GM12864 (cell line): ENCODE measurements around the gene TXNIP.

Experiments used
- DNase-seq: peaks from one replicate; pipeline ENCODE4 v3.0.0-alpha.2; 2011; ENCODE audit warnings: low read depth
- H3K4me3 ChIP-seq: 2 replicates; pipeline ENCODE4 v1.5.1; 2011; ENCODE audit warnings: mild to moderate bottlenecking, low read depth, low read length, control low read depth
- TF ChIP-seq, protein P1 (sequence below): IDR thresholded peaks from 2 replicates; pipeline ENCODE4 v1.5.1; 2011; ENCODE audit warnings: low read depth, mild to moderate bottlenecking, moderate library complexity, low read length, control low read depth, inconsistent platforms; ENCODE audit errors: missing control alignments

Gene TXNIP

DNA sequence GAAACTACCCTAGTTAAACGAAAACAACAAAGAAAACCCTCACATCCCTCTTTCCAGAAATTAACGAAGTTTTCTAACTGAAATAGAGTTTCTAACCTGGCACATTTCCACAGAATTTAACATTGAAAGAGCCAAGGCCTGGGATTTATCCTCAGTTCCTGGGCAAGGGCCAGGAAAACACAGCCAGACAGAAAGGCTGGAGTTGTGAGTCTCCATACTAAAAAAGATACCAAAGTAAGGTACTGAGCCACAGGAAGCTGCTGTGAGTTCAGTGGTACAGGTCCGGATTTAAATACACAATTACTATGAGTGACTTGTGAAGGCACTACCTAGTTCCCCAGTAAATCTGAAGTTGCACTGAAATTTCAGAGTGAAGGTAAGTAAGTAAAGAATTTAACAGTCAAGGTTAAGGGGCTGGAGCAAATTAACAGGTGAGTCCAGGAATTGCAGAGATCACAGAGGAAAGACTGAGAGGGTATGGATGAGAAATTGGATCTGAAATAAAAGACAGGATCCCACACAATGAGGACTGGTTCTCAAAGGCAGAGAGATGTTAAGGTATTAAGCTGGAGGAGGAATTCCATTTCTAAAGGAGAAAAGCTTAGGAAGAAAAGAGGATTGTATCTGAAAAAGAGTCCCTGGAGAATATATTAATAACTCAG is 39.5 kb downstream of the TXNIP start:
- H3K4me3 ChIP-seq, result peak overlapping the region; percentile 94
- TF ChIP-seq, protein P1, sequence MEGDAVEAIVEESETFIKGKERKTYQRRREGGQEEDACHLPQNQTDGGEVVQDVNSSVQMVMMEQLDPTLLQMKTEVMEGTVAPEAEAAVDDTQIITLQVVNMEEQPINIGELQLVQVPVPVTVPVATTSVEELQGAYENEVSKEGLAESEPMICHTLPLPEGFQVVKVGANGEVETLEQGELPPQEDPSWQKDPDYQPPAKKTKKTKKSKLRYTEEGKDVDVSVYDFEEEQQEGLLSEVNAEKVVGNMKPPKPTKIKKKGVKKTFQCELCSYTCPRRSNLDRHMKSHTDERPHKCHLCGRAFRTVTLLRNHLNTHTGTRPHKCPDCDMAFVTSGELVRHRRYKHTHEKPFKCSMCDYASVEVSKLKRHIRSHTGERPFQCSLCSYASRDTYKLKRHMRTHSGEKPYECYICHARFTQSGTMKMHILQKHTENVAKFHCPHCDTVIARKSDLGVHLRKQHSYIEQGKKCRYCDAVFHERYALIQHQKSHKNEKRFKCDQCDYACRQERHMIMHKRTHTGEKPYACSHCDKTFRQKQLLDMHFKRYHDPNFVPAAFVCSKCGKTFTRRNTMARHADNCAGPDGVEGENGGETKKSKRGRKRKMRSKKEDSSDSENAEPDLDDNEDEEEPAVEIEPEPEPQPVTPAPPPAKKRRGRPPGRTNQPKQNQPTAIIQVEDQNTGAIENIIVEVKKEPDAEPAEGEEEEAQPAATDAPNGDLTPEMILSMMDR, result no peak
- DNase-seq, result no peak

DNA sequence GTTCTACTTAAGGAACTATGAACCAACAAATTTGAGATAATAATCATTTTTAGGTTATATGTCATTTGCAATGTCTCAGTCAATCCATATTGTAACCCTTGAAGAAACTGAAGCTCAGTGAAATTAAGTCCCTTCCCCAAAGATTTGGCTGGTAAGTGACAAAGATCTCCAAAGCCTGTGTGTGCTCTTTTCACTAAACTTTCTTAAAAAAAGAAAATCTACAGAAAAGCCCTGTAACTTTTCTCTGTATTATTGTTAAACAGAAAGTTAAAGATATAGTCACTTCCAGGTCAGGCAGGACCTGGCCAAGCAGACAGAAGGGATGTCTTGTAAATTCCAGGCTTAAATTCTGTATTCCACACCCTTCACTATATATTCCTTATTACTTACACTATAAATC is 40.0 kb downstream of the TXNIP start:
- H3K4me3 ChIP-seq, result peak overlapping the region; percentile 94; the same call in 1 of the 2 replicates
- no peak for DNase-seq
- TF ChIP-seq, protein P1, result no peak

DNA sequence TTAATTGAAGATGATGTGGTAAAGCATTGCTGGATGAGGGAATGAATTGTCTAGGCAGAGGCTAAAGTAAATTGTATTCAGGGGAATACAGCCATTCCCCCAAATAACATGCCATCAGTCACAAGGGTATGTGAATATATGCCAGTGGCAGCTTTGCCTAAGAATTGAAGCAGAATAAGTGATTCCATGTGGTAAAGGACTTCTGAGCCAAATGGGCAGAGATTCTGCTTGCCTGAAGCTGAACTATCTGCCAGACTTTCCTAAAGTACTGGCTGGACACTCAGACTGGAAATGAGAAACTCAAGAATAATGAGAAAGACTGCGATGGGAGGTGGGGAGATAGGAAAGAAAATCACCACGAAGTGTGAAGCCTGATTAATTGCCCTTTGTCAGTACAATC is 40.9 kb downstream of the TXNIP start:
- no peak overlapping the region for H3K4me3 ChIP-seq
- TF ChIP-seq, protein P1, result no peak
- DNase-seq, result no peak

DNA sequence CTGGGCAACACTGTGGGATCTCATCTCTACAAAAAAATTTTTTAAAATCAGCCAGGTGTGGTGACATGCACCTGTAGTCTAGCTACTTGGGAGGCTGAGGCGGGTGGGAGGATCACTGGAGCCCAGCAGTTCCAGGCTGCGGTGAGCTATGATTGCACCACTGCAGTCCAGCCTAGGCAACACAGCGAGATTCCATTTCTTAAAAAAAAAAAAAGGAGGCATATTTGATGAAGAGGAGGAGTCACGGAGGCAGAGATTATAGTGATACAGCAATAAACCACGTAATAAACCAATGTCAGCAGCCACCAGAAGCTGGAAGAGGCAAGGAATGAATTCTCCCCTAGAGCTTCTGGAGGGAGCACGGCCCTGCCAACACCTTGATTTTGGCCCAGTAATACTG is 42.5 kb downstream of the TXNIP start:
- no peak for DNase-seq
- TF ChIP-seq, protein P1, result no peak
- H3K4me3 ChIP-seq, result no peak overlapping the region

DNA sequence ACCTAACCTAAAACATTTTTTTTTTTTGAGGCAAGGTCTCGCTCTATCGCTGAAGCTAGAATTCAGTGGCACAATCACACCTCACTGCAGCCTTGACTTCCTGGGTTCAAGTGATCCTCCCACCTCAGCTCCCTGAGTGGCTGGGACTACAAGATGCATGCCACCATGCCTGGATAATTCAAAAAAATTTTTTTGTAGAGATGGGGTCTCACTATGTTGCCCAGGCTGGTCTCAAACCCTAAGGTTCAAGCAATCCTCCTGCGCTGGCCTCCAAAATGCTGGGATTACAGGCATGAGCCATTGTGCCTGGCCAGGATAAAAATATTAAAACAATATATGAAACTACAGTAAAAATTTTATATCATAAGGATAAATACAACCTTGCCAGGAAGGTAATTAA is 43.5 kb downstream of the TXNIP start:
- no peak overlapping the region for H3K4me3 ChIP-seq
- TF ChIP-seq, protein P1, result no peak
- no peak for DNase-seq

DNA sequence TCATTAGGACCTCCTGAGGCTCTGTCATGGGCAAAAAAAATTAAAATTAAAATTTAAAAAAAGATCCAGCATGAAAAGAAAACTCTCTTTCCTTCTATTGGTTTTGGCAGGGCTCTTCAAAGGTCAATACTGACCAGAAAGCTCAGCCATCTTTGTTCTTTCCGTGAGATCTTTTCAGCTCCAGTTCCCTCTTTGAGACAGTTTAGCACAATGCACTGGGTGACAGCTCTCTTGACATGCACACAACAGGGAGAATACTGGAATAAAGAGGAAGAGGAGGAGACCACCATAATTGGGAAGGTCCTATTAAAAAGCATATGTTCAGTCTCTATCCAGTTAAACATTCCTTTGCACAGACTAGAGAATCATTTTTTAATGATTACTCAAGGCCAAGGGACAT is 44.9 kb downstream of the TXNIP start:
- no peak overlapping the region for H3K4me3 ChIP-seq
- no peak for DNase-seq
- TF ChIP-seq, protein P1, result no peak

DNA sequence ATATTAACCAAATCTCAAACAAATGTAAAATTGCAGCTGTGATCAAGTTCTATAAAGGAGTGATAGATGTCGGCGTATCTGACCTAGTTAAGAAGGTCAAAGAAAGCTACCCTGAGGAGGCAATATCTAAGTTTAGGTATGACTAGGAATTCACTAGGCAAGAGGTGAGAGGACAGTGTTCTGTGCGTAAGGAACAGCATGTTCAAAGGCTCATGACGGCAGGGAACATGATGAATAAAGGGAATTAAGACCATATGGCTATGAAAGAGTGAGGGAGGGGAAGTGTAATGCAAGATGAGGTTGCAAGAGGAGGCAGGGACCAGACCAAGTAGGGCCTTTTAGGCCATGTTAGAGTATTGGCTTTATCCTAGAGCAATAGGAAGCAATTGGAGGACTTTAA is 47.2 kb downstream of the TXNIP start:
- DNase-seq, result no peak
- H3K4me3 ChIP-seq, result no peak overlapping the region
- TF ChIP-seq, protein P1, result no peak
